Measurements from ENCODE around the gene CDH12. TPM values are rescaled to one million over a fixed set of nuclear protein-coding genes. Genes with fewer than 3 reads are reported as not detected.
"Not testable (repeated sequence)": the region's sequence is repeated elsewhere in the genome, so short reads cannot be mapped to it uniquely, and the experiment has no call there.

The CDH12 gene
- total RNA-seq, 4 donors from 2014 or later, result 0.19 to 0.91 (median 0.47) TPM

- intact Hi-C loops (cut with DNase I; ENCODE audit: low total_unique reads), result no loop called here
- no peak for DNase-seq (ENCODE audit: low spot score in 2 of 2)
- TF ChIP-seq POLR2A (IDR thresholded peaks at IDR 0.05), result no peak
- no peak for TF ChIP-seq CTCF (IDR thresholded peaks at IDR 0.05)
- WGBS, 2 donors, result 73 to 80% methylated on average over 3 of the region's 3 CpGs
- H3K4me3 ChIP-seq (ENCODE audit: low read depth, poor library complexity, severe bottlenecking), result no peak overlapping the region
Observed at GRCh38 chr5:22521521-22521920, 331.6 kb downstream of the CDH12 start.

- H3K4me3 ChIP-seq (ENCODE audit: low read depth, poor library complexity, severe bottlenecking); intact Hi-C loops (cut with DNase I; ENCODE audit: low total_unique reads); DNase-seq (ENCODE audit: low spot score in 2 of 2): not testable (repeated sequence)
- WGBS, 2 donors, result 86 to 91% methylated on average over 7 of the region's 7 CpGs
Observed at GRCh38 chr5:22516497-22516896, 336.6 kb downstream of the CDH12 start.

GRCh38 chr5:22514231-22514630 is 338.9 kb downstream of the CDH12 start:
- intact Hi-C loops (cut with DNase I; ENCODE audit: low total_unique reads), result no loop called here
- no peak overlapping the region for H3K4me3 ChIP-seq (ENCODE audit: low read depth, poor library complexity, severe bottlenecking)
- no peak for DNase-seq (ENCODE audit: low spot score in 2 of 2)
- TF ChIP-seq CTCF (IDR thresholded peaks at IDR 0.05) (no peak), POLR2A (IDR thresholded peaks at IDR 0.05) (no peak)

- TF ChIP-seq CTCF (IDR thresholded peaks at IDR 0.05) (no peak), POLR2A (IDR thresholded peaks at IDR 0.05) (no peak)
- no peak for DNase-seq (ENCODE audit: low spot score in 2 of 2)
- intact Hi-C loops (cut with DNase I; ENCODE audit: low total_unique reads), result no loop called here
Observed at GRCh38 chr5:22505891-22506290, 347.3 kb downstream of the CDH12 start.

GRCh38 chr5:22504411-22504810 is 348.7 kb downstream of the CDH12 start:
- TF ChIP-seq POLR2A (IDR thresholded peaks at IDR 0.05), result no peak
- TF ChIP-seq CTCF (IDR thresholded peaks at IDR 0.05), result no peak
- H3K4me3 ChIP-seq (ENCODE audit: low read depth, poor library complexity, severe bottlenecking), result no peak overlapping the region
- 76 to 85% methylated on average over 3 of the region's 3 CpGs for WGBS, 2 donors
- intact Hi-C loops (cut with DNase I; ENCODE audit: low total_unique reads), result no loop called here
- no peak for DNase-seq (ENCODE audit: low spot score in 2 of 2)

More at GRCh38 chr5:22505891-22506290, 347.3 kb downstream of the CDH12 start:
- no peak overlapping the region for H3K4me3 ChIP-seq (ENCODE audit: low read depth, poor library complexity, severe bottlenecking)
- 54 to 56% methylated on average over 3 of the region's 3 CpGs for WGBS, 2 donors

GRCh38 chr5:22500556-22500955 is 352.6 kb downstream of the CDH12 start:
- no peak for TF ChIP-seq CTCF (IDR thresholded peaks at IDR 0.05)
- no peak for TF ChIP-seq POLR2A (IDR thresholded peaks at IDR 0.05)
- intact Hi-C loops (cut with DNase I; ENCODE audit: low total_unique reads), result no loop called here
- no peak overlapping the region for H3K4me3 ChIP-seq (ENCODE audit: low read depth, poor library complexity, severe bottlenecking)
- no peak for DNase-seq (ENCODE audit: low spot score in 2 of 2)
- WGBS, 2 donors, result 71 to 73% methylated on average over 1 of the region's 1 CpG

All from lower leg skin (tissue), 4 donors.